IMR-90 (cell line): ENCODE results near the gene DNMT3A. TPM values are rescaled to one million over a fixed set of nuclear protein-coding genes. Genes with fewer than 3 reads are reported as not detected.

Source experiments
- ATAC-seq: fragments of 200-7000 bp; cut with Tn5 transposase; 2 replicates; pipeline ENCODE4 v1.9.1; 2020; ENCODE audit warnings: low read depth, mild to moderate bottlenecking, moderate library complexity
- BruUV-seq: library from RNA; stranded (reverse); fragments of 400-500 nt; replicated peaks from 2 replicates; lab custom pipeline; 2021; lab: Mats Ljungman, UMichigan
- CTCF ChIA-PET: fragments of 300-600 bp; formaldehyde crosslinking; extraction: SDS; loops from one replicate; lab custom pipeline; 2021; ENCODE audit warnings: antibody characterized with exemption; lab: Yijun Ruan, JAX
- POLR2A ChIA-PET: fragments of 300-600 bp; sonication (Branson Sonifier 250); formaldehyde crosslinking; loops from one replicate; lab custom pipeline; 2022; ENCODE audit warnings: antibody characterized with exemption; ENCODE audit not compliant: unreplicated experiment; lab: Charles Lee
- DNase-seq: peaks from one replicate; pipeline ENCODE4 v3.0.0; 2013
- H2AFZ ChIP-seq: replicated peaks from 2 replicates; pipeline ENCODE3; 2013; ENCODE audit warnings: low read length, mild to moderate bottlenecking; ENCODE audit not compliant: poor library complexity
- H2AK5ac ChIP-seq: 2 replicates; pipeline ENCODE4 v1.6.1; 2013; ENCODE audit warnings: low read depth, low read length, inconsistent platforms
- H2AK9ac ChIP-seq: replicated peaks from 2 replicates; pipeline ENCODE3; 2013; ENCODE audit warnings: mild to moderate bottlenecking, low read depth, low read length, moderate library complexity; ENCODE audit not compliant: poor library complexity
- H2BK120ac ChIP-seq: 2 replicates; pipeline ENCODE4 v1.6.1; 2013; ENCODE audit warnings: low read depth, low read length, inconsistent platforms
- H2BK15ac ChIP-seq: 3 replicates; pipeline ENCODE4 v1.6.1; 2013; ENCODE audit warnings: low read depth, low read length, inconsistent platforms
- H2BK20ac ChIP-seq: 2 replicates; pipeline ENCODE4 v1.6.1; 2013; ENCODE audit warnings: low read depth, mild to moderate bottlenecking, inconsistent platforms, low read length, moderate library complexity
- H2BK5ac ChIP-seq: 2 replicates; pipeline ENCODE4 v1.6.1; 2013; ENCODE audit warnings: mild to moderate bottlenecking, low read depth, low read length, inconsistent platforms; ENCODE audit not compliant: poor library complexity, severe bottlenecking
- H3K14ac ChIP-seq: replicated peaks from 2 replicates; pipeline ENCODE4 v1.6.1; 2013; ENCODE audit warnings: low read depth, low read length, inconsistent platforms
- H3K18ac ChIP-seq: 2 replicates; pipeline ENCODE4 v1.6.1; 2013; ENCODE audit warnings: low read depth, low read length, control low read depth
- H3K23ac ChIP-seq: 2 replicates; pipeline ENCODE4 v1.6.1; 2013; ENCODE audit warnings: low read depth, low read length, inconsistent platforms
- H3K27ac ChIP-seq: 2 replicates; pipeline ENCODE4 v1.5.1; 2013; ENCODE audit warnings: mild to moderate bottlenecking, control low read depth, low read length; ENCODE audit not compliant: insufficient read depth
- H3K27me3 ChIP-seq: 2 replicates; pipeline ENCODE4 v1.6.1; 2013; ENCODE audit warnings: low read length; ENCODE audit not compliant: control insufficient read depth, insufficient read depth
- H3K36me3 ChIP-seq: 2 replicates; pipeline ENCODE4 v1.6.1; 2013; ENCODE audit warnings: low read length, mixed read lengths; ENCODE audit not compliant: control insufficient read depth, insufficient read depth
- H3K4ac ChIP-seq: 2 replicates; pipeline ENCODE4 v1.6.1; 2013; ENCODE audit warnings: low read depth, low read length, inconsistent platforms
- H3K4me1 ChIP-seq: 2 replicates; pipeline ENCODE4 v1.6.1; 2013; ENCODE audit warnings: low read length, mixed read lengths; ENCODE audit not compliant: control insufficient read depth, insufficient read depth
- H3K4me2 ChIP-seq: 2 replicates; pipeline ENCODE4 v1.6.1; 2013; ENCODE audit warnings: low read depth, mild to moderate bottlenecking, control low read depth, low read length, moderate library complexity
- H3K4me3 ChIP-seq: 2 replicates; pipeline ENCODE4 v1.5.1; 2013; ENCODE audit warnings: low read depth, mild to moderate bottlenecking, control low read depth, low read length, moderate library complexity; ENCODE audit not compliant: insufficient read depth
- H3K56ac ChIP-seq: 2 replicates; pipeline ENCODE4 v1.6.1; 2013; ENCODE audit warnings: low read length, inconsistent platforms; ENCODE audit not compliant: insufficient read depth; ENCODE audit errors: extremely low read depth
- H3K79me1 ChIP-seq, 2 experiments: 2 replicates each; pipeline ENCODE4 v1.6.1; 2013; ENCODE audit warnings: low read length in 2 of 2, inconsistent platforms in 1 of 2, low read depth in 1 of 2
- H3K9ac ChIP-seq: 2 replicates; pipeline ENCODE4 v1.6.1; 2013; ENCODE audit warnings: low read depth, low read length, control low read depth
- H3K9me1 ChIP-seq: 2 replicates; pipeline ENCODE4 v1.6.1; 2013; ENCODE audit warnings: low read length, inconsistent platforms; ENCODE audit not compliant: insufficient read depth
- H3K9me3 ChIP-seq: 2 replicates; pipeline ENCODE4 v1.6.1; 2013; ENCODE audit warnings: low read length; ENCODE audit not compliant: control insufficient read depth, insufficient read depth
- H4K20me1 ChIP-seq: 2 replicates; pipeline ENCODE4 v1.6.1; 2013; ENCODE audit warnings: low read length, inconsistent platforms; ENCODE audit not compliant: insufficient read depth
- H4K5ac ChIP-seq: 2 replicates; pipeline ENCODE4 v1.6.1; 2013; ENCODE audit warnings: mild to moderate bottlenecking, low read depth, low read length, control low read depth
- H4K8ac ChIP-seq, 2 experiments: 2 replicates each; pipeline ENCODE4 v1.6.1; 2013; ENCODE audit warnings: low read depth in 2 of 2, low read length in 2 of 2, control low read depth in 1 of 2, inconsistent platforms in 1 of 2
- H4K91ac ChIP-seq: 2 replicates; pipeline ENCODE4 v1.6.1; 2013; ENCODE audit warnings: low read depth, low read length, inconsistent platforms; ENCODE audit not compliant: insufficient read depth
- BHLHE40 ChIP-seq: fragments of 150-350 bp; IDR thresholded peaks from 2 replicates; pipeline ENCODE4 v1.6.1; 2016; ENCODE audit warnings: mild to moderate bottlenecking, low read depth, low read length
- CEBPB ChIP-seq: IDR thresholded peaks from 2 replicates; pipeline ENCODE4 v1.6.1; 2012; ENCODE audit warnings: low read depth, low read length, improper control_type of control experiment
- CHD1 ChIP-seq: IDR thresholded peaks from 2 replicates; pipeline ENCODE4 v1.6.1; 2012; ENCODE audit warnings: low read depth, low read length, improper control_type of control experiment
- CTCF ChIP-seq: conservative IDR thresholded peaks from 2 replicates; pipeline ENCODE4 v1.5.1; 2012; ENCODE audit warnings: mild to moderate bottlenecking, low read depth, low read length, improper control_type of control experiment
- ELK1 ChIP-seq: fragments of 150-350 bp; IDR thresholded peaks from 2 replicates; pipeline ENCODE4 v1.6.1; 2016; ENCODE audit warnings: low read depth, mild to moderate bottlenecking, low read length, moderate library complexity, borderline replicate concordance
- FOS ChIP-seq: fragments of 150-350 bp; IDR thresholded peaks from 2 replicates; pipeline ENCODE4 v1.6.1; 2016; ENCODE audit warnings: low read depth, low read length
- MAFK ChIP-seq: IDR thresholded peaks from 2 replicates; pipeline ENCODE4 v1.6.1; 2012; ENCODE audit warnings: low read depth, low read length, improper control_type of control experiment
- MAZ ChIP-seq: IDR thresholded peaks from 2 replicates; pipeline ENCODE4 v1.6.1; 2012; ENCODE audit warnings: low read depth, mild to moderate bottlenecking, low read length, improper control_type of control experiment, moderate library complexity, borderline replicate concordance
- MXI1 ChIP-seq: IDR thresholded peaks from 2 replicates; pipeline ENCODE4 v1.6.1; 2012; ENCODE audit warnings: low read depth, mild to moderate bottlenecking, low read length, moderate library complexity, borderline replicate concordance
- NFE2L2 ChIP-seq: fragments of 150-350 bp; IDR thresholded peaks from 2 replicates; pipeline ENCODE4 v1.6.1; 2016; ENCODE audit warnings: low read depth, mild to moderate bottlenecking, low read length
- POLR2A ChIP-seq: IDR thresholded peaks from 2 replicates; pipeline ENCODE4 v1.6.1; 2012; ENCODE audit warnings: mild to moderate bottlenecking, low read depth, low read length
- RAD21 ChIP-seq: IDR thresholded peaks from 2 replicates; pipeline ENCODE4 v1.6.1; 2012; ENCODE audit warnings: low read length, improper control_type of control experiment
- RCOR1 ChIP-seq: IDR thresholded peaks from 2 replicates; pipeline ENCODE4 v1.6.1; 2012; ENCODE audit warnings: mild to moderate bottlenecking, low read length, improper control_type of control experiment; ENCODE audit not compliant: insufficient replicate concordance
- RFX5 ChIP-seq: IDR thresholded peaks from 2 replicates; pipeline ENCODE4 v1.8.0; 2012; ENCODE audit warnings: low read depth, mild to moderate bottlenecking, low read length, moderate library complexity
- SMC3 ChIP-seq: fragments of 150-350 bp; IDR thresholded peaks from 2 replicates; pipeline ENCODE4 v1.6.1; 2016; ENCODE audit warnings: low read depth, mild to moderate bottlenecking, antibody characterized with exemption, low read length, moderate library complexity
- USF2 ChIP-seq: fragments of 150-350 bp; IDR thresholded peaks from 2 replicates; pipeline ENCODE4 v1.6.1; 2017; ENCODE audit warnings: mild to moderate bottlenecking, antibody characterized with exemption, low read length, low read depth
- WGBS, 2 experiments: methylation state at CpG; one replicate each; pipeline versions ENCODE4 v1.1.5 to v1.1.7; 2013; ENCODE audit warnings: missing lambda C conversion rate in 2 of 2; ENCODE audit not compliant: insufficient read length in 1 of 2; ENCODE audit errors: extremely low coverage in 2 of 2; 5-methylcytosine and 5-hydroxymethylcytosine counted together
- dilution Hi-C: fragments of 300-500 bp; cut with HindIII; formaldehyde crosslinking; loops from one replicate; pipeline ENCODE4 v1.14.3; 2018; ENCODE audit warnings: low sequenced_read_pairs; ENCODE audit not compliant: unreplicated experiment
- in situ Hi-C: fragments of 300-500 bp; cut with MboI; formaldehyde crosslinking; loops from 3 replicates; pipeline ENCODE4 v1.14.3; 2019; ENCODE audit warnings: low sequenced_read_pairs, inconsistent platforms, mixed read lengths
- intact Hi-C: fragments of 100-400 bp; cut with micrococcal nuclease; formaldehyde crosslinking; loops from 2 replicates; pipeline ENCODE4 v1.10.0; 2022
- polyA plus RNA-seq, 3 experiments: library from polyadenylated mRNA; depleted of rRNA; stranded (reverse); fragments of >200 nt; gene quantifications; 2 replicates each; pipeline ENCODE4 v1.2.3, GENCODE V29; 2012; ENCODE audit warnings: low replicate concordance in 1 of 3
- total RNA-seq: library from RNA; depleted of rRNA; stranded (reverse); fragments of >200 nt; gene quantifications from 2 replicates; pipeline ENCODE4 v1.2.3, GENCODE V29; 2012

DNMT3A gene
- total and polyA plus RNA-seq, 2 of the 4 experiments (the other 2 are of a cell fraction) = 4.4 to 9.7 TPM

GRCh38 chr2:25358249-25358815 lies 16.6 kb upstream of the DNMT3A start:
- Histone ChIP-seq H3K4me2 (no peak overlapping the region), H2BK15ac (no peak overlapping the region), H3K4me3 (no peak overlapping the region), H2AK5ac (no peak overlapping the region), H4K8ac (no peak overlapping the region), H2BK20ac (no peak overlapping the region), H2AK9ac (no peak overlapping the region), H3K4ac (no peak overlapping the region), H3K18ac (no peak overlapping the region), H3K23ac (no peak overlapping the region), H2BK120ac (no peak overlapping the region), H3K9ac (no peak overlapping the region), H3K79me1 (no peaks in the 10 kb centered on the region), H2AFZ (no peak overlapping the region), H3K56ac (no peak overlapping the region), H4K20me1 (no peaks in the 10 kb centered on the region), H4K5ac (no peak overlapping the region), H3K9me1 (no peaks in the 10 kb centered on the region), H3K27ac (no peak overlapping the region), H3K9me3 (no peaks in the 10 kb centered on the region), H2BK5ac (no peak overlapping the region), H3K27me3 (peaks cover 2% of the 10 kb centered on the region; the same call in 1 of the 2 replicates), H3K36me3 (no peaks in the 10 kb centered on the region), H3K4me1 (no peaks in the 10 kb centered on the region), H3K14ac (no peak overlapping the region), H4K91ac (no peak overlapping the region)
- BruUV-seq = no TSS peak
- dilution Hi-C loops = no loop called here
- ATAC-seq (no peak), DNase-seq (no peak)
- ChIA-PET POLR2A (interaction anchor here (0.6 kb wide), 1 partner anchor 196 kb away, joined by 3 read pairs; no protein-coding TSS in a partner anchor), CTCF (no interaction called here)
- WGBS, 2 experiments = 85% methylated on average over 2 of the region's 6 CpGs; no CpG with 5 or more reads in 1 of the 2 experiments
- TF ChIP-seq USF2 = no peak
- no peak for TF ChIP-seq CHD1
- TF ChIP-seq CEBPB = no peak
- no peak for TF ChIP-seq RFX5
- TF ChIP-seq POLR2A = no peak
- TF ChIP-seq BHLHE40 = no peak
- no peak for TF ChIP-seq SMC3
- TF ChIP-seq ELK1 = no peak
- TF ChIP-seq MXI1 = no peak
- TF ChIP-seq FOS = no peak
- no peak for TF ChIP-seq RAD21
- no peak for TF ChIP-seq CTCF
- TF ChIP-seq NFE2L2 = no peak
- TF ChIP-seq MAZ = no peak
- TF ChIP-seq RCOR1 = no peak
- TF ChIP-seq MAFK = no peak
- intact Hi-C loops = no loop called here
- in situ Hi-C loops = no loop called here
